Measurements from ENCODE around the gene KRT6B.
"Not testable (repeated sequence)": the region's sequence is repeated elsewhere in the genome, so short reads cannot be mapped to it uniquely, and the experiment has no call there.

The KRT6B gene

DNA sequence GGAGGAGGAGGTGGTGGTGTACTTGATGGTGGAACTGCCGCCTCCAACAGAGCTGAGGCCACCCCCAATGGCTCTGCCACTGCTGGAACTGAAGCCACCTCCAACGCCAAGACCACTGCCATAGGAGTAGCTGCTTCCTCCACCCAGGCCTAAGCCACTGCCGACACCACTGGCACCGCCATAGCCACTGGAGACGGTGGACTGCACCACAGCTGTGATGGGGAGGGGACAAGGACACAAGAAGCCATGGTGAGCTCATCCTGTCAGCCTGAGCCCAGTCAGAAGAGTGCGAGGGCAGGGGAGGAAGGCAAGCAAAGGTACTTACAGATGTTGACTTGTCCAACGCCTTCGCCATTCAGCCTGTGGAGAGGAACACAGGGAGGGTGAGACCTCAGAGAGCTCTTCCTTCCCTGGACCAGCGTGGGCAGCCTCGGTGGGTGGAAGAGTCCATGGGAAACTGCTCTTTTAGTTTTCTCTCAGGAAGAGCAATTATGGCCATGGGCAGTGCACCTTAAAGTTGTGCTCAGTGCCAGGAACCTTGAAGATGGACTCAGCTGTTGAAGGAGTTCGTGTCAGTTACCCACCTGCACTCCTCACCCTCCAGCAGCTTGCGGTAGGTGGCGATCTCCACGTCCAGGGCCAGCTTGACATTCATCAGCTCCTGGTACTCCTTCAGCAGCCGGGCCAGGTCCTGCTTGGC lies 35.9 kb upstream of the KRT6B start:
- Mint-ChIP-seq H3K27me3 (peaks cover 64% of the 10 kb centered on the region), H3K9me3 (peaks cover 10% of the 10 kb centered on the region)
- H3K4me1 Mint-ChIP-seq (ENCODE audit: low read depth); H3K36me3 Mint-ChIP-seq (ENCODE audit: low read depth); H3K4me3 Mint-ChIP-seq; H3K27ac Mint-ChIP-seq; DNase-seq: not testable (repeated sequence)

DNA sequence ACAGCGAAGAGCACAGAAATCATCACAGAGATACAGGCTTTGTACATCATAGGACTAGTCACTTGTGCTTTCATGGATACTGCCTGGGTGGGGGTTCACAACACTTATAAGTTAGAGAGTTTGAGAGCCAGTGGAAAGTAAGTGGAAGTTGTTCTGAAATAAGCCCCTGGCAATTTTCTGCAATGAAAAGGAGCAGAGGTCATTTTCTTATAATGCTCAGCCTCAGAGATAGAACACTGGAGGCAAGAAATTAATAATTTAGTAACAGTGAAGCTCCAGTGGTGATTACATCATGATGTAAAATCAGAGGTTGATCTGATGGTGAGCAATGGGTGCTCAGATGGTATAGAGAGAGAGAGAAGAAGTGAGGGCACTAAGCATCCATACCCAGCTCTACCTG lies 35.3 kb upstream of the KRT6B start:
- no peaks in the 10 kb centered on the region for H3K36me3 Mint-ChIP-seq (ENCODE audit: low read depth)
- peaks cover 10% of the 10 kb centered on the region for H3K9me3 Mint-ChIP-seq
- no peak for DNase-seq
- peaks cover 63% of the 10 kb centered on the region for H3K27me3 Mint-ChIP-seq
- H3K4me3 Mint-ChIP-seq, result no peak overlapping the region
- no peaks in the 10 kb centered on the region for H3K4me1 Mint-ChIP-seq (ENCODE audit: low read depth)
- no peak overlapping the region for H3K27ac Mint-ChIP-seq

- no peak for DNase-seq
- H3K27me3 Mint-ChIP-seq, result peaks cover 56% of the 10 kb centered on the region
- no peak overlapping the region for H3K4me3 Mint-ChIP-seq
- H3K36me3 Mint-ChIP-seq (ENCODE audit: low read depth), result no peaks in the 10 kb centered on the region
- H3K27ac Mint-ChIP-seq, result no peak overlapping the region
- H3K4me1 Mint-ChIP-seq (ENCODE audit: low read depth), result no peaks in the 10 kb centered on the region
- peaks cover 10% of the 10 kb centered on the region for H3K9me3 Mint-ChIP-seq
Measured at GRCh38 chr12:52486166-52487105, 34.5 kb upstream of the KRT6B start.

DNA sequence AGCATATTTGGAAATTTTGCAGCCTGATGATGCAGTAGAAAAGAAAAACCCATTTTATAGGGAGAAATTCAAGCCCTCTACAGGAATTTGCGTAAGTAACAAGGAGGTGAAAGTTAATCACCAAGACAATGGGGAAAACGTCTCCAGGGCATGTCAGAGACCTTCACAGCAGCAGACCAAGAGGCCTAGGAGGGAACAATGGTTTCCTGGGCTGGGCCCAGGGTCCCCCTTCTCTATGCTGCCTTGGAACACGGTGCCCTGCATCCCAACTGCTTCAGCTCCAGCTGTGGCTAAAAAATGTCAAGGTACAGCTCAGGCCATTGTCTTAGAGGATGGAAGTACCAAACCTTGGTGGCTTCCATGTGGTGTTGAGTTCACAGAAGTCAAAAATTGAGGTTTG lies 28.1 kb upstream of the KRT6B start:
- Mint-ChIP-seq H3K27ac (no peak overlapping the region), H3K4me3 (no peak overlapping the region), H3K27me3 (peaks cover 36% of the 10 kb centered on the region), H3K36me3 (ENCODE audit: low read depth) (no peaks in the 10 kb centered on the region), H3K9me3 (peaks cover 5% of the 10 kb centered on the region), H3K4me1 (ENCODE audit: low read depth) (no peaks in the 10 kb centered on the region)
- DNase-seq, result no peak

DNA sequence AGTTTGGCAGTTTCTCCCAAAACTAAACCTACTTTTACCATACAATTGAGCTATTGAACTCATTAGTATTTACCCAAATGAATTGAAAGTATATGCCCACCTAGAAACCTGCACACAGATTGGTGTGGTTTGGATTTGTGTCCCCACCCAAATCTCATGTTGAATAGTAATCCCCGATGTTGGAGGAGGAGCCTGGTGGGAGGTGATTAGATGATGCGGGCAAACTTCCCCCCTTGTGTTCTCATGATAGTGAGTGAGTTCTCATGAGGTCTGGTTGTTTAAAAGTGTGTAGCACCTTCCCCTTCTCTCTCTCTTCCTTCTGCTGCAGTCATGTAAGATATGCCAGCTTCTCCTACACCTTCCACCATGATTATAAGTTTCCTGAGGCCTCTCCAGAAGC lies 25.7 kb upstream of the KRT6B start:
- no peaks in the 10 kb centered on the region for H3K36me3 Mint-ChIP-seq (ENCODE audit: low read depth)

DNA sequence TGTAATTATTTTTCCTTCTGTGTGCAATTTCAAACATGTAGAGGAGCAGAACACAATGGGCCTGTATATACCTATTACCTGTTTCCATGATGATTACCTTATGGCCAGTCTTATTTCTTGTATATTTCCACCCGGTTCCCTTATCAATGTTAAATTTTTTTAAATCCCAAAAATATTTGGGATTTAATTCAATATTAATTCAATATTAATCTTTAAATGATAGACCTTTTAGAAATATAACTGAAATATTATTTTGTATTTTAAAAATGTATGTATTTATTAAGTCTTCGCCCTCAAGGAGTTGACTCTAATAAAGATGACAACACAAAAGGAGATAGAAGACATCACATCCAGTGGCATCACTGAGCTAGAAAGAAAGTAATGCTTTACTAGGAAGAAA lies 22.3 kb upstream of the KRT6B start:
- no peak overlapping the region for H3K4me3 Mint-ChIP-seq
- peaks cover 27% of the 10 kb centered on the region for H3K27me3 Mint-ChIP-seq
- no peaks in the 10 kb centered on the region for H3K36me3 Mint-ChIP-seq (ENCODE audit: low read depth)
- no peak overlapping the region for H3K27ac Mint-ChIP-seq
- no peak for DNase-seq
- no peaks in the 10 kb centered on the region for H3K4me1 Mint-ChIP-seq (ENCODE audit: low read depth)
- H3K9me3 Mint-ChIP-seq, result no peaks in the 10 kb centered on the region

More for the DNA sequence above, 25.7 kb upstream of the KRT6B start:
- no peak for DNase-seq
- Mint-ChIP-seq H3K27ac (no peak overlapping the region), H3K9me3 (no peaks in the 10 kb centered on the region), H3K4me1 (ENCODE audit: low read depth) (no peaks in the 10 kb centered on the region), H3K27me3 (peaks cover 20% of the 10 kb centered on the region), H3K4me3 (no peak overlapping the region)

- Mint-ChIP-seq H3K27ac (no peak within 1 kb of the TSS), H3K9me3 (no peaks in the 10 kb centered on the region), H3K4me1 (ENCODE audit: low read depth) (no peaks in the 10 kb centered on the region), H3K4me3 (no peak within 1 kb of the TSS), H3K27me3 (peaks cover 23% of the 10 kb centered on the region), H3K36me3 (ENCODE audit: low read depth) (no peaks in the 10 kb centered on the region)
- no peak for DNase-seq
Measured at GRCh38 chr12:52473768-52474167, 21.8 kb upstream of the KRT6B start, which contains the start of gene KRT6C. Gene KRT6C, minus strand, starts transcription at chr12:52473805. Its CDS starts 68 bp downstream, at chr12:52473737.

DNA sequence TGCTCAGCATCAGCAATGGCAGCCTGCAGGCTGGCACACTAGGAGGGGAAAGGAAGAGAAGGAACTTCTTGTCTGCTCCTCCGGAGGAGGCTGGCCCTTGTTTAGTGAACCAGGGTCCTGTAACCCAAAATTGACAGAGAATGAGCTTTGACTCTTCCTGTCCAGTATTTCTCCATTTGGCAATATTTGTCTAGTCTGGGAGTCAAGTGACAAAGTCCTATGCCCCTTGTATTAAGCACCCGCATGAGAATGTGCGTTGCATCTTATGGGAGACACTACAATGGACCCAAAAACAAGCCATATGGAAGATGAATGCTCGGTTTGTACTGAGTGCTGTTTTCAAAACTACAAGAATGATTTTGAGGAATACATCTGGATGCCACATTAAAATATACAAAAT lies 17.9 kb upstream of the KRT6B start:
- H3K4me1 Mint-ChIP-seq (ENCODE audit: low read depth), result no peaks in the 10 kb centered on the region
- no peaks in the 10 kb centered on the region for H3K9me3 Mint-ChIP-seq
- H3K4me3 Mint-ChIP-seq, result no peak overlapping the region
- no peaks in the 10 kb centered on the region for H3K36me3 Mint-ChIP-seq (ENCODE audit: low read depth)
- H3K27ac Mint-ChIP-seq, result no peak overlapping the region
- H3K27me3 Mint-ChIP-seq, result peaks cover 32% of the 10 kb centered on the region
- DNase-seq, result no peak

DNA sequence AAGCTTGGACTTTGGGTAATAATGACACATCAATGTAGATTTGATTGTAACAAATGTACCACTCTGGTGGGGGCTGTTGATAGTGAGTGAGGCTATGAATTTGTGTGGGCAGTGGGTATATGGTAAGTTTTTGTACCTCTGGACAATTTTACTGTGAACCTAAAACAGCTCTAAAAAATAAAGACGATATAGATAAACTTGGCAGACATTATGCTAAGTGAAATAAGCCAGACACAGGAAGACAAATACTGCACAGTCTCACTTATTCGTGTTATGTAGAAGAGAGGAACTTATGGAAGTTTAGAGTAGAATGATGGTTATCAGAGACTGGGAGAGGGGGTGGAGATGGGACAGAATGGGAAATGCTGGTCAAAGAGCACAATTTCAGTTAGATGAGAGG lies 13.0 kb upstream of the KRT6B start:
- H3K27ac Mint-ChIP-seq, result no peak overlapping the region
- H3K4me1 Mint-ChIP-seq (ENCODE audit: low read depth), result no peaks in the 10 kb centered on the region
- H3K27me3 Mint-ChIP-seq, result peaks cover 21% of the 10 kb centered on the region
- no peaks in the 10 kb centered on the region for H3K36me3 Mint-ChIP-seq (ENCODE audit: low read depth)
- H3K9me3 Mint-ChIP-seq, result no peaks in the 10 kb centered on the region
- no peak overlapping the region for H3K4me3 Mint-ChIP-seq
- no peak for DNase-seq

- Mint-ChIP-seq H3K4me1 (ENCODE audit: low read depth) (no peaks in the 10 kb centered on the region), H3K27ac (no peak overlapping the region), H3K27me3 (peaks cover 9% of the 10 kb centered on the region), H3K9me3 (no peaks in the 10 kb centered on the region), H3K36me3 (ENCODE audit: low read depth) (no peaks in the 10 kb centered on the region), H3K4me3 (no peak overlapping the region)
- no peak for DNase-seq
Measured at GRCh38 chr12:52461693-52462092, 9.7 kb upstream of the KRT6B start.

DNA sequence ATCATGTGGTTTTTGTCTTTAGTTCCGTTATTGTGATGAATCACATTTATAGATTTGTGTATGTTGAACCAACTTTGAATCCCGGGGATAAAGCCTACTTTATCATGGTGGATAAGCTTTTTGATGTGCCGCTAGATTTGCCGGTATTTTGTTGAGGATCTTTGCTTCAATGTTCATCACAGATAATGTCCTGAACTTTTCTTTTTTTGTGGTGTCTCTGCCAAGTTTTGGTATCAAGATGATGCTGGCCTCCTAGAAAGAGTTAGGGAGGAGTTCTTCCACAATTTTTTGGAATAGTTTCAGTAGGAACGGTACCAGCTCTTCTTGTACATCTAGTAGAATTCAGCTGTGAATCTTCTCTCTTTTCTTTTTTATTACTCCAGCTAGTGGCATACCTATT lies 6.9 kb upstream of the KRT6B start:
- peaks cover 8% of the 10 kb centered on the region for H3K27me3 Mint-ChIP-seq
- no peaks in the 10 kb centered on the region for H3K36me3 Mint-ChIP-seq (ENCODE audit: low read depth)
- H3K9me3 Mint-ChIP-seq, result no peaks in the 10 kb centered on the region
- no peak overlapping the region for H3K27ac Mint-ChIP-seq
- no peak for DNase-seq
- H3K4me1 Mint-ChIP-seq (ENCODE audit: low read depth), result peaks cover 5% of the 10 kb centered on the region
- H3K4me3 Mint-ChIP-seq, result no peak overlapping the region

DNA sequence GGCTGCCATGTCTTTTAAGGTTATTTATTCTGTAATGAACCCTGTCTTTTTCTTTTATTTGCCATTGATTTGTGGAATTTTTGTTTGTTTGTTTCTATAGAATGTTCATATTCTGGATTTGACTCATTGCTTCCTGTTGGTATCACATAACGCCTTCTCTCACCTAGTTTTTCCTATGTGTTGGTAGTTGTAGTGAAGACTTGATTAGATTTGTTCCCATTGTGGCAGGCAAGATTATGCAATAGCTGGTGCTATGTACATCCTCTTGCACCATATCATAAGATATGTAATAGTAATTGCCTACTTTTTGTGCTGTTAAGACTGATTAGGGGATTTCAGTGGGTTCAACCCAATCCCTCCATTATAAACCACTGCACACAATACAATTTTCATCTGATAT lies 3.9 kb upstream of the KRT6B start:
- no peak for DNase-seq
- Mint-ChIP-seq H3K4me1 (ENCODE audit: low read depth) (peaks cover 5% of the 10 kb centered on the region), H3K9me3 (no peaks in the 10 kb centered on the region), H3K36me3 (ENCODE audit: low read depth) (no peaks in the 10 kb centered on the region), H3K27me3 (peaks cover 5% of the 10 kb centered on the region), H3K27ac (no peak overlapping the region), H3K4me3 (no peak overlapping the region)

- H3K9me3 Mint-ChIP-seq, result no peaks in the 10 kb centered on the region
- H3K4me1 Mint-ChIP-seq (ENCODE audit: low read depth), result peaks cover 5% of the 10 kb centered on the region
- H3K4me3 Mint-ChIP-seq, result no peak overlapping the region
- no peak overlapping the region for H3K27ac Mint-ChIP-seq
- peaks cover 13% of the 10 kb centered on the region for H3K27me3 Mint-ChIP-seq
- DNase-seq, result no peak
- H3K36me3 Mint-ChIP-seq (ENCODE audit: low read depth), result no peaks in the 10 kb centered on the region
Measured at GRCh38 chr12:52454411-52455201, 2.7 kb upstream of the KRT6B start.

GRCh38 chr12:52448228-52448627 lies 3.7 kb downstream of the KRT6B start:
- Mint-ChIP-seq H3K4me3 (no peak overlapping the region), H3K9me3 (no peaks in the 10 kb centered on the region), H3K27me3 (peaks cover 34% of the 10 kb centered on the region), H3K27ac (no peak overlapping the region), H3K4me1 (ENCODE audit: low read depth) (no peaks in the 10 kb centered on the region), H3K36me3 (ENCODE audit: low read depth) (no peaks in the 10 kb centered on the region)
- DNase-seq, result no peak

Data from activated T-cell treated with anti-CD3 and anti-CD28 coated beads, Interleukin-2, amount 50 U/mL, for 24 hours (primary cell).